ENCODE measurements around the gene PUSL1. TPM values are rescaled to one million over a fixed set of nuclear protein-coding genes. Genes with fewer than 3 reads are reported as not detected.

PUSL1 gene
- total and polyA plus RNA-seq, 5 donors from 2014 or later, result 17.7 to 21.0 (median 18.9) TPM

DNA sequence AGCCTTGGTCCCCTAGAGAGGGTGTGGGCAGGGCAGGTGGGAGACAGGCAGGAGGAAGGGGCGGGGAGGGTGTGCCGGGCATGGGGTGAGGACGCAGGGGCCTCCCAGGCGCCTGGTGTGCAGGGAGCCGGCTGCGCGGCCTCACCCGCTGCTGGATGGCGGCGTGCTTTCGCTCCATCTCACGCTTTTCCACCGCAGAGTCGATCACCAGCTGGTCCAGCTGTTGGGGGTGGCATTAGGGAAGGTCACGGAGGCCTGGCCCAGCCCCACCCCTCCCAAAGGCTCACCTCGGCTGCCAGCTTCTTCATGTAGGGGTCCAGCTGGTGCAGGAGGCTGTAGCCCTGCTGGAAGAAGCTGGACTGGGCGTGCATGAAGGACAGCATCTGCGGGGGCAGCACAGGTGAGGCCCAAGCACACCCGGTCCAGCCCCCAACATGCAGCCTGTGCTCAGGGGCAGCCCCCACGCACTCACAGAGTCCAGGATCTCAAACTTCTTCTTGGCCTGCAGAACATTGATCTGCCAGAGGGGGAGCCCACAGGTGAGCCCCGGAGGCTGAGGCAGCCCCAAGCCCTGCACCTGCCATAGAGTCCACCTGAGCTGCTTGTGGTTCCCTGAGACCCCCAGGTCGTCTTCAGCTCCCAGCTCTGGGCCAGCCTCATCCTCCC is 8.6 kb upstream of the PUSL1 start:
- no peaks in the 10 kb centered on the region for H3K9me3 Mint-ChIP-seq
- H3K27ac Mint-ChIP-seq, result no peak overlapping the region
- no peak overlapping the region for H3K4me3 Mint-ChIP-seq
- H3K4me3 ChIP-seq (ENCODE audit: low read depth, low read length), result no peak overlapping the region
- ATAC-seq (ENCODE audit: low read depth in 2 of 2) (peak in 1 of 2 donors; percentile 26), DNase-seq (peak in 1 of 3 donors; percentile 43)
- peaks cover 0 to 4% (median 0%) of the 10 kb centered on the region in 4 donors for H3K4me1 Mint-ChIP-seq
- no peaks in the 10 kb centered on the region for H3K27me3 ChIP-seq (ENCODE audit: control insufficient read depth, insufficient read depth, low read length)
- no peak overlapping the region for H3K27ac ChIP-seq (ENCODE audit: insufficient read depth, low read length, poor library complexity, severe bottlenecking)
- no peaks in the 10 kb centered on the region for H3K27me3 Mint-ChIP-seq
- peaks cover 5% of the 10 kb centered on the region for H3K4me1 ChIP-seq (ENCODE audit: control insufficient read depth, insufficient read depth, low read length, poor library complexity, severe bottlenecking)
- no peaks in the 10 kb centered on the region for H3K36me3 Mint-ChIP-seq
- no peaks in the 10 kb centered on the region for H3K9me3 ChIP-seq (ENCODE audit: control insufficient read depth in 2 of 2, low read length in 2 of 2)
- no peaks in the 10 kb centered on the region for H3K36me3 ChIP-seq (ENCODE audit: control insufficient read depth, insufficient read depth, low read length)

DNA sequence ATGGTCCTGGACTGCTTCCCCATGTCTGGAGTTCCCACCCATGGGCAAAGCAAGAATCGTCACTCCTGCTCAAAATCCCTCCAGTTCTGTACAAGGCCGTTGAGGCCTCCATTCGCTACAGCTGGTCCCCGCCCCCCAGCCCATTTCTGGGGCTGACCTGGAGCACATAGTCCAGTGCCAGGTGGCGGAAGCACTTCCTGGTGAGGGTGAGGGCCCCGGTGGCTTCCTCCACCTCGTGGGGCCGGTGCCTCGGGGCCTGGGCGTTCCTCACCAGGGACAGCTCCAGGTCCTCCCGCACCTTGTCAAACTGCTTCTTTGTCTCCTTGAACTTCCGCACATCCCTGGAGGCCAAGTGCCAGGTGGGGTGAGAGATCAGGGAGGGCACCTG is 8.1 kb upstream of the PUSL1 start:
- Histone ChIP-seq H3K9me3 (ENCODE audit: control insufficient read depth in 2 of 2, low read length in 2 of 2) (no peaks in the 10 kb centered on the region), H3K27me3 (ENCODE audit: control insufficient read depth, insufficient read depth, low read length) (no peaks in the 10 kb centered on the region), H3K4me1 (ENCODE audit: control insufficient read depth, insufficient read depth, low read length, poor library complexity, severe bottlenecking) (peaks cover 10% of the 10 kb centered on the region), H3K36me3 (ENCODE audit: control insufficient read depth, insufficient read depth, low read length) (no peaks in the 10 kb centered on the region), H3K4me3 (ENCODE audit: low read depth, low read length) (no peak overlapping the region), H3K27ac (ENCODE audit: insufficient read depth, low read length, poor library complexity, severe bottlenecking) (no peak overlapping the region)
- ATAC-seq (ENCODE audit: low read depth in 2 of 2), result no peak
- peaks cover 0 to 8% (median 0%) of the 10 kb centered on the region in 4 donors for H3K4me1 Mint-ChIP-seq
- H3K36me3 Mint-ChIP-seq, result no peaks in the 10 kb centered on the region
- no peaks in the 10 kb centered on the region for H3K9me3 Mint-ChIP-seq
- DNase-seq, result no peak
- H3K27me3 Mint-ChIP-seq, result no peaks in the 10 kb centered on the region
- no peak overlapping the region for H3K4me3 Mint-ChIP-seq
- H3K27ac Mint-ChIP-seq, result no peak overlapping the region

DNA sequence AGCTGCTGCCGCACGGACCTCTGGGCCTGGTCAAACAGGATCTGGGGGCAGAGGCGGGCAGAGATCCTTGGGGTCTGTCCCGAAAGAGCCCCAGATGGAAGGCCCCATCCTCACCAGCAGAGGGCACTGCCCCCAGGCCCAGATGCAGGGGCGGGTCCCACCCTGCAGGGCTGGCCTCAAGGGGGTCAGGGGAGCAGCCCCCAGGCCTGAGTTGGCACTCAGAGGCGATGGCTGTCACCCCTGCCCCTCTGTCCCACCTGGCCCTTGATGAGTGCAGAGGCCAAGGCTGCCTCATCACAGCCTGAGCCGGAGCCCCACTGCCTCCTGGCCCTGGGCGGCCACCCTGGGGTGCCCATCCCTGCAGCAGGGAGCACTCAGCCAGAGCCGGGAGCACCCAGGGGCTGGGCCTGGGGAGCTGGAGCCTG is 6.4 kb upstream of the PUSL1 start:
- Mint-ChIP-seq H3K36me3 (no peaks in the 10 kb centered on the region), H3K27ac (no peak overlapping the region)
- H3K9me3 ChIP-seq (ENCODE audit: control insufficient read depth in 2 of 2, low read length in 2 of 2), result no peaks in the 10 kb centered on the region

DNA sequence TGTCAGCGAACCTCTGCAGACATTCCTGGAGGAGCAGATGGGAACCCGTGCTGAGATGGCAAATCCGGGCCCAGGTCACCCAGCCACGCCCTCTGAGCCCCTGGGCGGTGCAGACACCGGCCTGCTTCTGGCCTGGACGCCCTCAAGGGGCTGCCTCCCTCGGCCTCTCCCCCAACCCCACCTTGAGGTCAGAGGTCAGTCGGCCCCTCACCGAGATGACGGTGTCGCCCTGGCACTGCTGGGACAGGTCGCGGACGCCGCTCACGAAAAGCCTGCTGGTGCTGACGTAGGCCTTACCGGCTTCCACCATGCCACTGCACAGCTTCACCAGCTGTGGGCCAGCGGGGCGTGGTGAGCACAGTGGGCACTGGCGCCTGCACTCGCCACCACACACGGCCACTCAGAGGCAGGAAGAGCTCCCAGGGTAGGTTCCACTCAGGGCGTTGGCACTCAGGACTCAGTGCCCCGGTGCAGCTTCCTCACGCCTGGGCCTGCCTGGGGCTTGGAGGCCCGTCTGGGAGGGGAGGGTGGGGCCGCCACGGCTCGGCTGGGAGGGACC is 5.4 kb upstream of the PUSL1 start:
- H3K4me1 ChIP-seq (ENCODE audit: control insufficient read depth, insufficient read depth, low read length, poor library complexity, severe bottlenecking), result peaks cover 30% of the 10 kb centered on the region
- no peak overlapping the region for H3K4me3 ChIP-seq (ENCODE audit: low read depth, low read length)
- Mint-ChIP-seq H3K36me3 (no peaks in the 10 kb centered on the region), H3K4me3 (no peak overlapping the region), H3K4me1 (peaks cover 0 to 26% (median 8%) of the 10 kb centered on the region in 4 donors), H3K27ac (no peak overlapping the region), H3K9me3 (peaks cover 0 to 3% (median 0%) of the 10 kb centered on the region in 7 donors), H3K27me3 (no peaks in the 10 kb centered on the region)
- ATAC-seq (ENCODE audit: low read depth in 2 of 2) (no peak), DNase-seq (no peak)
- no peaks in the 10 kb centered on the region for H3K36me3 ChIP-seq (ENCODE audit: control insufficient read depth, insufficient read depth, low read length)
- H3K9me3 ChIP-seq (ENCODE audit: control insufficient read depth in 2 of 2, low read length in 2 of 2), result no peaks in the 10 kb centered on the region
- no peak overlapping the region for H3K27ac ChIP-seq (ENCODE audit: insufficient read depth, low read length, poor library complexity, severe bottlenecking)
- no peaks in the 10 kb centered on the region for H3K27me3 ChIP-seq (ENCODE audit: control insufficient read depth, insufficient read depth, low read length)

More for the DNA sequence above, 6.4 kb upstream of the PUSL1 start:
- Mint-ChIP-seq H3K9me3 (peaks cover 0 to 3% (median 0%) of the 10 kb centered on the region in 7 donors), H3K27me3 (no peaks in the 10 kb centered on the region), H3K4me1 (peaks cover 0 to 24% (median 7%) of the 10 kb centered on the region in 4 donors), H3K4me3 (no peak overlapping the region)
- no peaks in the 10 kb centered on the region for H3K36me3 ChIP-seq (ENCODE audit: control insufficient read depth, insufficient read depth, low read length)
- no peak overlapping the region for H3K4me3 ChIP-seq (ENCODE audit: low read depth, low read length)
- H3K4me1 ChIP-seq (ENCODE audit: control insufficient read depth, insufficient read depth, low read length, poor library complexity, severe bottlenecking), result peaks cover 27% of the 10 kb centered on the region
- H3K27ac ChIP-seq (ENCODE audit: insufficient read depth, low read length, poor library complexity, severe bottlenecking), result no peak overlapping the region
- DNase-seq (no peak), ATAC-seq (ENCODE audit: low read depth in 2 of 2) (no peak)
- no peaks in the 10 kb centered on the region for H3K27me3 ChIP-seq (ENCODE audit: control insufficient read depth, insufficient read depth, low read length)

DNA sequence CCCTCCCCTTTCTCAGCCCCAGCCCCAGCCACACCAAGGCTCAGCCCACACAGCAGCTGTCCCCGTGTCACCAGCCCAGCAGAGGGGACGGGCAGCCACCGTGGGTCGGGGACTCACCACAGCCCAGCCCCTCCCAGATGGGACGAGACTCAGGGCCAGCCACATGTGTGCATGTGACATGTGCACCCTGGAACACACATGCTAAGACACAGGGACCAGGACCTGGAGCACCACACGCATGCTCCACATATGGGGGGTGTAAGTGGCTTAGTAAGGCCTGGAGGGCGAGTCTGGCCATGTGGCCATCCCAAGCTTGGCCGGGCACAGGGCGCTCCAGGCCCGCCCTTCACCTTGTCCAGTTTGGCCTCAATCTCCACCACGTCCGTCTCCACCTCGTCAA is 4.7 kb upstream of the PUSL1 start:
- Mint-ChIP-seq H3K36me3 (no peaks in the 10 kb centered on the region), H3K27ac (no peak overlapping the region), H3K4me3 (peak overlapping the region in 1 of 4 donors; percentile 38), H3K4me1 (peaks cover 0 to 26% (median 8%) of the 10 kb centered on the region in 4 donors), H3K27me3 (no peaks in the 10 kb centered on the region), H3K9me3 (peaks cover 0 to 3% (median 0%) of the 10 kb centered on the region in 7 donors)
- Histone ChIP-seq H3K4me1 (ENCODE audit: control insufficient read depth, insufficient read depth, low read length, poor library complexity, severe bottlenecking) (peaks cover 31% of the 10 kb centered on the region), H3K36me3 (ENCODE audit: control insufficient read depth, insufficient read depth, low read length) (no peaks in the 10 kb centered on the region), H3K9me3 (ENCODE audit: control insufficient read depth in 2 of 2, low read length in 2 of 2) (no peaks in the 10 kb centered on the region), H3K27me3 (ENCODE audit: control insufficient read depth, insufficient read depth, low read length) (no peaks in the 10 kb centered on the region), H3K4me3 (ENCODE audit: low read depth, low read length) (no peak overlapping the region), H3K27ac (ENCODE audit: insufficient read depth, low read length, poor library complexity, severe bottlenecking) (no peak overlapping the region)
- DNase-seq, result no peak
- ATAC-seq (ENCODE audit: low read depth in 2 of 2), result no peak

DNA sequence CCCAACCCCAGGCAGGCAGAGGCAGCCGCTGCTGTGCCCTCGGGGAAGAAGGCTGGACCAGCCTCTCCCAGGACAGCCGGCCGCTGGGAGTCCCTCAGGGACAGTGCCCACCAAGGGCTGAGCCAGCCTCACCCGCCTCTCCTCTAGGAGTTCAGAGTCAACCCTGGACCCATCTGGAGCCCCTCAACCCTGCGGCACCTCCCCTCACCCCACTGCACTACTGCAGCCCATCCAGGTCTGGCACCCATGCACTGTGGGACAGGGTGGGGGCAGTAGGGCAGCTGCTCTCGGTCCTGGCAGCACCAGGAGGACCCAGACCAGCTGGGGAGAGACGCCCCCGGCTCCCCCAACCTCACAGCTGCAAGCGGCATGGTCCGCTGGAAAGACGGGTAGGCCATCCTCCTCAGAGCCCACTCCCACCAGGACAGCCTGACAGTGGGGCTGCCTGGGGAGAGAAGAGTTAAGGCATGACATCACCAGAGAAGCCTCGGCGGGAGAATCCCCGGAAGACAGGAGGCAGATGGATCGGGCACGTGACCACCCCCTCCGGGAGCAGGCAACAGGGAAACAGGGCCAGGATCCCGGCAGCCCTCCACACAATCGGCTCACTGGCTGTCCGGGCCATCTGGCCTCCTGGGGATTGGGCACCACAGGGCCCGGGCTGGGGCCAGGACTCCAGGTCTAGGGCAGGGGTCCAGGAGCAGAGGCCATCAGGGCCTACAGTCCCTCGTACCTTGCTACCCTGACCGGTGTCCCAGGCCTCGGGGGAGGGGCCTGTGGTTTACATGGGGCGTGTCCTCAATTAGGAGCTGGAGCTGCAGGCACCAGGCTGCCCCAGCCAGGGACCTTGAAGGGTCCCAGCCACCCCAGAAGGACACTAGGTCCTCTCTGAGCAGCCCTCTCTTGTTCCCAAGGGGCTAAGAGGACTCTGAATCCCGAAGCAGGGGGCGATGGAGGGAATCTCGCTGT is 3.8 kb upstream of the PUSL1 start:
- DNase-seq (no peak), ATAC-seq (ENCODE audit: low read depth in 2 of 2) (no peak)
- H3K27me3 Mint-ChIP-seq, result no peaks in the 10 kb centered on the region
- no peaks in the 10 kb centered on the region for H3K36me3 ChIP-seq (ENCODE audit: control insufficient read depth, insufficient read depth, low read length)
- no peaks in the 10 kb centered on the region for H3K9me3 ChIP-seq (ENCODE audit: control insufficient read depth in 2 of 2, low read length in 2 of 2)
- H3K27ac ChIP-seq (ENCODE audit: insufficient read depth, low read length, poor library complexity, severe bottlenecking), result peak overlapping the region; percentile 66
- peaks cover 0 to 3% (median 0%) of the 10 kb centered on the region in 7 donors for H3K9me3 Mint-ChIP-seq
- H3K4me1 Mint-ChIP-seq, result peaks cover 0 to 26% (median 8%) of the 10 kb centered on the region in 4 donors
- no peaks in the 10 kb centered on the region for H3K36me3 Mint-ChIP-seq
- H3K27ac Mint-ChIP-seq, result peak overlapping the region in 1 of 3 donors; percentile 69
- peaks cover 40% of the 10 kb centered on the region for H3K4me1 ChIP-seq (ENCODE audit: control insufficient read depth, insufficient read depth, low read length, poor library complexity, severe bottlenecking)
- peak overlapping the region; percentile 87 to 91 (median 90) for H3K4me3 Mint-ChIP-seq
- H3K4me3 ChIP-seq (ENCODE audit: low read depth, low read length), result no peak overlapping the region
- H3K27me3 ChIP-seq (ENCODE audit: control insufficient read depth, insufficient read depth, low read length), result no peaks in the 10 kb centered on the region

DNA sequence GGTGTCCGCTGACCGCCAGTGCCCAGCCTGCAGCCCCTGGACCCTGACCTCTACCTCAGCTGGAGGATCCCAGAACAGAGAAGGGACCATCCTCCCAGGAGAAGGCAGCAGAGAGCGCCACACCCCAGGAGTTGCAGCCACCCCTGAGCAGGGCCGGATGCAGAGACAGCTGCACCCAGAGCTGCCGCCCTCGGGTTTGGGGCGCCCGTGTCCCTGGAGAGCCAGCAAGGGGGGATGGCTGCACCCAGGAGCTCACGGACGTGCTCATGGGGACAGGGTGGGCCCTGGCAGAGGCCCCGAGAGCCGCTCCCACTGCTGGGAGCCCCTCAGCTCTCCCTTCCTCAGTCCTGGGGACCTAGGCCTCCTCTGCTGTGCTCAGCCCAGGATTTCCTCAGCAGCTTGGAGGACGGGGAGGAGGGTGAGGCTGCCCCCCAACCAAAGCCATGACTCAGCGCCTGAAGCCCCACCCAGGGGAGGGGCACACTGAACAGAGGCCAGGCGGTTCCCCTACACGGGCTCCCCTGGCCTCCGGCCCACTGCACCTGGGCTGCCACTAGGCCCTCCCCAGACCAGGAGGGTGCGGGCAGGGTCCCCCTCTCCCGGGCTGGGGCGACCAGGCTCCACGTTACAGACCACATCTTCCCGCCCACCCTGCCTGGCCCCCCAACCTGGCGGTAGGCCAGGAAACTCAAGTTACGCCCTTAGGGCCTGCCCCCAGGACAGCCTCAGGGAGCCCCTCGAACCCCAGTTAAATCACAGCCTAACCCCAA is 2.9 kb upstream of the PUSL1 start:
- peak overlapping the region; percentile 66 for H3K27ac ChIP-seq (ENCODE audit: insufficient read depth, low read length, poor library complexity, severe bottlenecking)
- no peaks in the 10 kb centered on the region for H3K36me3 Mint-ChIP-seq
- H3K4me3 Mint-ChIP-seq, result peak overlapping the region; percentile 87 to 91 (median 90)
- no peaks in the 10 kb centered on the region for H3K9me3 ChIP-seq (ENCODE audit: control insufficient read depth in 2 of 2, low read length in 2 of 2)
- H3K4me1 ChIP-seq (ENCODE audit: control insufficient read depth, insufficient read depth, low read length, poor library complexity, severe bottlenecking), result peaks cover 46% of the 10 kb centered on the region
- H3K36me3 ChIP-seq (ENCODE audit: control insufficient read depth, insufficient read depth, low read length), result no peaks in the 10 kb centered on the region
- H3K4me1 Mint-ChIP-seq, result peaks cover 0 to 26% (median 8%) of the 10 kb centered on the region in 4 donors
- peak overlapping the region in 2 of 3 donors; percentile 69 to 90 for H3K27ac Mint-ChIP-seq
- no peaks in the 10 kb centered on the region for H3K27me3 Mint-ChIP-seq
- no peaks in the 10 kb centered on the region for H3K27me3 ChIP-seq (ENCODE audit: control insufficient read depth, insufficient read depth, low read length)
- peak; percentile 46 to 54 for ATAC-seq (ENCODE audit: low read depth in 2 of 2)
- peaks cover 0 to 3% (median 0%) of the 10 kb centered on the region in 7 donors for H3K9me3 Mint-ChIP-seq
- H3K4me3 ChIP-seq (ENCODE audit: low read depth, low read length), result no peak overlapping the region
- peak; percentile 53 to 91 (median 63) for DNase-seq

Data from CD4-positive, CD25-positive, alpha-beta regulatory T cell (primary cell).